CD4-positive, alpha-beta T cell treated with Interleukin-2 at 100 ng/mL for 4 hours (primary cell): ENCODE results near the gene MAML3.

ENCODE experiments used
- DNase-seq: peaks from one replicate; pipeline ENCODE4 v3.0.0-alpha.2; 2020; ENCODE audit warnings: low spot score

MAML3 gene

DNA sequence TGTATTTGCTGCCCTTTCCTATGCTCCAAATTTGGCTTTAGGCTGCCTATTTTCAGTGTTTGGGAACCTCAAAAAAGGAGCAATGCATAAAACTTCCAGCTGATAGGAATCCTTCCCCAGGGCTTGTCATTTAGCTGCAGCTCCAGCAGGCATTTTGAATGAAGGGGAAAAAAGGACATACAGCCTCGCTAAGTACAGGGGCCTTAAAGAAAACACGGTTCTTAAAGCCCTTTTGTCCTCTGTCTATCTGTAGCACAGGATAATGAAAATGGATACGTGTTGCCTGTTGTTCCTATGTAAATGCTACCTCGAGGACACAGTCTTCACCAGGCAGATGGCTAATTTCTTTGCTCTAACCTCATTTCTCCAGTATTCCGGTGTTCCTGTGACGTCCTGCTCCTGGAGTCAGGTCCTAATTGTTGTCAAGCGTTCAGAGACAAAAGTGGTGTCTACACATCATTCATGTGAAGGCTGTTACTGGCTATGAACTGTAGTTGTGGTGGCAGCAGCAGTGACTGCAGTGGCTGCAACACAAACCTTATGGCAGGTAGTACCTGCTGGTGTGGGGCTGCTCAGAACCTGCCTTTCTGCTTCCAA lies 371.0 kb downstream of the MAML3 start:
- DNase-seq: no peak

DNA sequence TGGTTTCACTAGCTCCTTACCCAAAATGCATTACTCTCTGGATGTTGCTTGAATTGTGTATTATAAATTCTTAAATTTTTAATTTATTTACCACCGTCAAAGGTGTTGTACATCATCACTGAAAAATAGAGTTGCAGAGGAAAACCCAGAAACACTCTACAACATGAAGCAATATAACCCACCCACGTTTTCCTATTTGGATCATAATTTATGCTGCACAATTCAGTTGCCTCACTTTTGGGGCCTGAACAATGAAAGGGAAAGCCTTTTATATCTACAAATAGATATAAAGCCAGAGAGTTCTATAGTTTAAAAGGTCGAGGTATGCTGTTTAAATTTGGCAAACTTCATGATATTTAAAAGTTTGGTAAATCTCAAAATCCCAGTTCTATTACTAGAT lies 372.9 kb downstream of the MAML3 start:
- no peak for DNase-seq

DNA sequence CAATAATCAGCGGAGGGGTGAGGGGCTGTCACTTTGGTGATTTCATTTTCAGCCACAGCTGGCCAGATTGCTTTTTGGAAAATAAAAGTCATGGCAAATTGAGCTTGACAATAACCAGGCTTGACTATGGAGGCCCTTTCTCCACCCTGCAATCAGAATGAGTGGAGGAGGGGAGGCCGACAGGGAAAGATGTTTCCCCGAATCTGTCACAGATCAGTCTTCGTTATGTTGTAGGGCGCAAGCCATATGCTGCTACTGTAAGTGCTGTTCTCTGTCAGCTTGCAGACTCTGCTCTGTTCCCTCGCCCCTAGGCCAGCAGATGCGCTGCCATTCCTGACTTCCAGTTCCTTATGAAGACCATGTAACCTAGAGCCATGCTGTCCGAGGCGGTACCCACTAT lies 374.3 kb downstream of the MAML3 start:
- DNase-seq: no peak

DNA sequence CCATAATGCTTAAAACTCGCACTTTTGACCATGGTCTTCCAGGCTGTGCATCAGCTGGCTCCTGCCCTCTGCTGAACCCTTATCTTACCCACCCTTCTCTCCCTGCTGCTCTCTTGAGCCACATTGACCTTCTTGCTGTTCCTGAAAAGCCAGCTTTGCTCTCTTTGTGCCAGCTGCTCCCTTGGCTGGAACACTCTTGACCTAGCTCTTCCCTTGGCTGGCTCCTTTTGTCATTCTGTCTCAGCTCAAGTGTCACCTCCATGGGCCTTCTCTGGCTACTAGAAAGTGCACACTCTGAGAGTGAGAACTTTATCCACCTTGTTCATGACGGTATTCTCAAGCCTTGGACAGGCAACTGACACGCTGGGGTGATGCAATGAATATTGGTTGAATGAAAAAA lies 376.2 kb downstream of the MAML3 start:
- no peak for DNase-seq

- DNase-seq: no peak
Measured at GRCh38 chr4:139776235-139776634, 377.7 kb downstream of the MAML3 start.

DNA sequence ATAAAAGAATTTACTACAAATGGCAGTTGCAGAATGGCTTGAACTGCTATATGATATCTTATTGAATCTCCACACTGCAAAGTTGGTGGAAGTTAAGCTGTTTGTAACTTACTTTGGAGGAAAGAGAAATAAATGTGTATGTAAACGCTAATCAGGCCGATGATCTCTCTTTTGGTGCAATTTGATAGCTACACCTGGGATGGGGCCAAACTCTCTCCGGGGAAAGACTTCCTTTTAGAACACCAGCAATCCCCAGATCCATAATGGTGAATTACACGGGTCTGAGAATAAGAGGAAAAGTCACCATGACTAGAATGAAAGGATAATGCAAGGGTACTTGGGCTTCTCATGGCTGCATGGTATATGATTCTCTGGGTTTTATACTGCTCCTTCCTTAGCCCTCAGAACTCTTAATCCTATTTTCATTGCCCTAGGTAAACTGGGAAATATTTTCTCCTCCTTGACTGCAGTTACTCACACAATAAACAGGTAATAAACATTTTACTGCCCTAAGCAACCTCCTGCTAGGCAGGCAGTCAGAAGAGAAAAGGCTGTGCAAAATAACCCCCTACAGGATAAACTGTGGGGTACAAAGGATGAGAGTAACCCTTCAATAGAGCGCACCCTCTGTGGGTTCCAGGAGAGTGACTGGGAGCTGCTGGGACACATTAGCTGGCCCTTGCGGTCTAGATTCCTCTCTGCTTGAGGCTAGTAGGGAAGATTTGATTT lies 379.1 kb downstream of the MAML3 start:
- no peak for DNase-seq

- no peak for DNase-seq
Measured at GRCh38 chr4:139773560-139774318, 380.2 kb downstream of the MAML3 start.

DNA sequence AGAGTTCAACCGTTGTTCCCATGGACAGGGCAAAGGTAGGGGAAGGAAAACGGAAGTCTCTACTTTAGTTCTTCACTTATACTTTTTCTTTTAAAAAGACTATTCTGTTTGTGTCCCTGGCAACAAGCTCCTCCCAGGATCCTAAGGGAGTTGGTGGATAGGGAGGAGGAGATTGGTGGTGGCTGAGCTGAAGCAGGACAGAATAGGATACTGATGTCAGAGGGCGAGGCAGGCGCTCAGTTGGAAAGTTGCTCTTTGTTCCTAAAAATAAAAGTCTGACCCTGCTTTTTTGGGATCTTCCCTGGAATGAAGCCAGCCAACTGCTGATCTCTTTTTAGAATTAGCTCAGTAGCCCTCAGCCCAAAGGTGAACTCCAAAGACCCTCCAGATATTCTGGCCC lies 383.6 kb downstream of the MAML3 start:
- no peak for DNase-seq

DNA sequence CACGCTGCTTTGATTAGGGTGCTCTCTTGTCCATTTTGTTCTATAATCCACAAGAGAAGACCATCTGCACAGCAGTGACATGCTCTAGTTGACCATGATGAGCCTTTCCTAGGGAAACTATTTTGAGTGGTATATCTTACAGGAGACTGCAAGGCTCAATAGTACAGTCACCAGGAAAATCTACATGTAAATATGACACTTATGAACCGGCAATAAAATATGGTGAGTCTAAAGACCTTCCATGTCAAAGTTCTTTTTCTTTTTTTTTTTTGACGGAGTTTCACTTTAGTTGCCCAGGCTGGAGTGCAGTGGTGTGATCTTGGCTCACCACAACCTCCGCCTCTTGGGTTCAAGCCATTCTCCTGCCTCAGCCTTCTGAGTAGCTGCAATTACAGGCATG lies 384.6 kb downstream of the MAML3 start:
- no peak for DNase-seq

GRCh38 chr4:139768896-139769295 lies 385.1 kb downstream of the MAML3 start:
- no peak for DNase-seq

- DNase-seq: no peak
Measured at GRCh38 chr4:139768366-139768765, 385.6 kb downstream of the MAML3 start.

- DNase-seq: no peak
Measured at GRCh38 chr4:139767585-139767984, 386.4 kb downstream of the MAML3 start.

DNA sequence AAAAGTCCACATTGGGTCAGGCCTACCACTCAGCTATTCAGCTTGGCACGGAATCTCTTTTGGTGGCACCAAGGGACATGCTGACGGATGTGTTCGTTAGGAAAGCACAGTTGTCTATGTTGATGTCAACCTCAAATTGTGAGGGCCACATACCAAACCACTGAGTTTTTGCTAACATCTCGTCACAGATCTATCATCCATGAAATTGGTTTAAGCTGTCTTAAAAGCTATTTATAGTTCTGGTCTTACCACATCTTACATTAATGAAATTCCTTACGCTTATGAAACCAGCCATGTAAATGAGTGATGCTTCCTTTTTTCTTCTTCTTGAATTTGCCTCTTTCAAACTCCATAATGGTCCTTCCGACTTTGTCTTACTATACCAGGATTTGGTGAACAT lies 386.8 kb downstream of the MAML3 start:
- DNase-seq: no peak

GRCh38 chr4:139764686-139765310 lies 389.2 kb downstream of the MAML3 start:
- no peak for DNase-seq

DNA sequence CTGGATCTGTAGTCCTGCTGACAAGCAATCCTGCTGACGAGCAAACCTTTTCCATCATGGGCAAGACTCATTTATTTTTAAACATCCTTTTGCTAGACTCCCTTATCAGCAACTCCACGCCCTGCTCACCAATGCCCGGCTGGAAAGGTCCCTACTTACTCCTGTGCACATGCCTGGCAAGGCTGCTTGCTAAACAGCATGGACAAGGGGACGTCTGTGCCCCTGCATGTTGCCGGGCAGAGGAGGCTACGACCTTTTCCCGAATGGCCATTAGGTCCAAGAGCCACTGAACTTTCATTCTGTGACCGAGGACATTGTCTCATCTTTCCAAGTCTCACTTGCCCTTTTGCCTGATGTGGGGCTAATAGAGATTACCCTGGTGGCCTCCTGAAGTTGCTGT lies 389.8 kb downstream of the MAML3 start:
- DNase-seq: no peak

DNA sequence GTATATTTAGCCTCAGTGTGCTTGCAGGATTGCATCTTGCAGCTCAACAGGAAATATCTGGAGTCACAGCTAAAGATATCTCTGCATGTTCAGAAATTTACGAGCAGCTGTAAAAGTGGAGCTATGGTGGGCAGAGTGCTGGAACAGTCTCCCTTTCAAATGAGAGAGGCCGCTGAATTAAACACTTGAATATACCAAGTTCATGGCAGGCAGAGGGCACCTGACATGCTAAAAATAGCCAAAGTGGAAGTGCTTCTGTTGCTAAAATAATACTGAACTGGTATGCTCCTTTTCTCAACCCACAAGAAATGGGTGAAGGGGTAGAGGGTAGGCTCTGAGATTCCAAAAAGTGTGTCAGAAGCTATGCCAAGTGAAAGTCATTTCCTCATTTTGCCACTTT lies 390.3 kb downstream of the MAML3 start:
- DNase-seq: no peak

DNA sequence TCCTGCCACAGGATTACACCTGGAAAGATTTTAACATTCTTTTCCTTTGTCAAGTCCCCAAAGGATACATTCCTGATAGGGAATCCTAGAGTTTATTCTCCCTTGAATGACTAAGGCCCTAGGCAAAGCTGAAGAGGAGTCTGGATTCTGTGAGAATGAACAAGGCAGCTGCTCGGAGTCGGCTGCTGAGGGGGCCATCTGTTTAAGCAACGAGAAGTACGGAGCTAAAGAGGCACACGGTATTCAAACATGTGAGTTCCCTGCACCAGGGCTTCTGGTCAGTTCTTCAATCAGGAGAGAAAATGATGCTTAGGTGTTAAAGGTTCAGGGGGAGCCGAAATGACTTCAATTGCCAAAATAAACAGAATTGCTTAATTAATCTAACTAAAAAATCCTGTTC lies 390.8 kb downstream of the MAML3 start:
- DNase-seq: no peak

GRCh38 chr4:139762720-139763119 lies 391.3 kb downstream of the MAML3 start:
- no peak for DNase-seq

DNA sequence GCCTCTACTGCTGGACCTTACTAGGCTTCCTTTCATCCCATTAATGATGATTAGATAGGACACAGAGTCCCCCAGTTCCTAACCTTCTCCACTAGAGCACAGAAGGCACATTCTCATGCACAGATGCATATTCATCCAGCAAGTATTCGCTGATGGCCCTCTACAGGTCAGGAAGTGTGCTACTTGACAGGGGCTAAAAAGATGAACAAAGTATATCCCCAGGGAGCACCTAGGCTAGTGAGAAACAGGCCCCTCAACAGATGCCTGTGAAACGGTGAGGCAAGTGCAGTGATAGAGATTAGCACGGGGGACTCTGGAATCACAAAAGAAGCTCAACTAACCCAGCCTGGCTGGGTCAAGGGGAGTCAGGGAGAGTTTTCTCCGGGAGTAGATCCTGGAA lies 392.5 kb downstream of the MAML3 start:
- DNase-seq: no peak

GRCh38 chr4:139760567-139760966 lies 393.4 kb downstream of the MAML3 start:
- DNase-seq: no peak

- no peak for DNase-seq
Measured at GRCh38 chr4:139759097-139759496, 394.9 kb downstream of the MAML3 start.

DNA sequence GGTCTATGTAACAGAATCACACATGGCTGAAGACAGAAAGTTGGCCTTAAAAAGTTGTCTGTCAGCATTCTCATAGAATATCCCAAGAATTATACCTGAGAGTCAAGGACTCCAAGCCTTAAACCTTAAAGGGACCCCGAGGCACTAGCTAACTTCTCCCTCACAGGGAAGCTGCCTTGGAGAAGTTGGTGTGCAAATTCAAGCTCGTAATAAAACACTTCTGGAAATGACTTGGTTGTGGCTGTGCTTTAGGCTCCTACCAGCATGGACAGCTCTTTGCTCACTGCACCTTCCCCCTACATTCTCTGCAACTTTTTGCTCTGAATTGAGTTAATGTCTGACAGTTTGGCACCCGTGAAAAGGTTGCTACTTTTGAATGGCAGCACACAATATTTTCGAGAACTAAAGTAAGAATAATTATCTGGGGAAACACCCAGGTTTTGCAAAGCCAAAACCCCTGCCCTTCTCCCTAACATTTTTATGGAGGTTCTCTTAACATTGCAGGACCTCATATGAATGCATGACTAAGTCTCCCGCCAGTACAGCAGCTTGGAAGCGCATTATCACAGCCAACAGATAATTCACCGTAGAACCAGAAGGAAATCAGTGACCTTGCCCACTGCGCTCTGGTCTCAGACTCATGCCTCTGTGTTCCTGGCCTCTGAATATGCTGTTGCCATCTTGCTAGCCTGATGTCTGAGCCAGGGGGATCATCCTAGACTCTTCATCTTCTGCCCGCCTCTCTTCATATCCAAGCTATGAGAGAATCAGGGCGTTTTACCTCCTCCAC lies 397.4 kb downstream of the MAML3 start:
- no peak for DNase-seq
